Measurements from ENCODE around the gene YWHAQ.
A peak's percentile ranks its signal among the peaks of the same experiment; 100 is the strongest.

Gene YWHAQ

DNA sequence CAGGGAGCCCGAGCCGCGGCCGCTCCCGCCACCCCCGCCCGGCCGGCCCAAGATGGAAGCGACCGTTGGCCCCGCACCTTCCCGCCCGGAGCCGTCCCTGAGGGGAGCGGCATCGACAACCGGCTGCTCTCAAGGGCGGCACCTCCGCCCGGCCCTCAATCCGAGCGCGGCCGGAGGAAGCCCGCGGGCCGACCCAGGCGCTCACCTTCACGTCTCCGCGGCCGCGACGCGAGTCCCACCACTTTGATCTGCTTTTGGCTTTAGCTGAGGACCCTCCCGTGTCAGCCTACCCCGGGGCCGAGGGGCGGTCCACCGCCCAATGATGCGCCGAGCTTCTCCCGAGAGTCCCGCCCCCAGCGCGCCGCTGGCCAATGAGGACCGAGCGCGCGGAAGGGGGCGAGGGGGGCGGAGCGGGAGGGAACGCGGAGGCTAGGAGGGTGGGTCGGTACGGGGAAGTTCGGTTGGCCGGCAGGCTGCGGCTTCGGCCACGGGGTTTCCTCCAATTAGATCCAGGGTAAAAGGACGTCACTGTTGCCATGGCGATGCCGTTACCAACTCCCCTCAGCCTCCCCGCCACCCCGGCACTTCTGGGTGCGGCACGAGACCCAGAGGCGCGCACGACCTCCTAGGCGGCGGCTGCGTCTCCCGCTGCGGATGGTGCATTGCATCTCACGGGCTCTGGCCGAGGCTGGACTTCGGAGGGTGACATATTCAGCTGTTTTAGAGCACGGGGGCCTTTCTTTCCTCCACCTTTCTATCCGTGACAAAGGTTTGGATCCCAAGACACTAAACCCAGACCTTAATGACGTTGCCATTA is at the start of gene YWHAQ:
Gene YWHAQ (minus strand): TSS at position 262 of the 817 bp plus-strand sequence. CDS start 545 bp downstream, outside the sequence.
- peak; percentile 100 for DNase-seq

DNA sequence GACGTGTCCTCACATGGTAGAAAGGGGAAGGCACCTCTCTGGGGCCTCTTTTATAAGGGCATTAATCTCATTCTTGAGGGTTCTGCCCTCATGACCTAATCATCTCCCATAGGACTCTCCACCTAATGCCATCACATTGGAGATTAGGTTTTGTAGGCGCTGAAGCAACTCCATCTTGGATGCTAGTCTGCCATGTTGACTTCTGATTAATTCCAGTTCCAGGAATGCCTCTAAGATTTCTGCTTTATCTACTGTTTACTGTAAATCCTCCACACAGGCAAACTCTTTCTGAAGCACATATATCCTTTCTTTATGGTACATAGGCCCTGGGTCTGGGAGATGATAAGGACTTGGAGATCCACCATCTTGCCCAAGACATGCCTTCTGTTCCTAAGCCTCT is 49.3 kb upstream of the YWHAQ start:
- DNase-seq: no peak

GRCh38 chr2:9679218-9679617 is 48.4 kb upstream of the YWHAQ start:
- no peak for DNase-seq

DNA sequence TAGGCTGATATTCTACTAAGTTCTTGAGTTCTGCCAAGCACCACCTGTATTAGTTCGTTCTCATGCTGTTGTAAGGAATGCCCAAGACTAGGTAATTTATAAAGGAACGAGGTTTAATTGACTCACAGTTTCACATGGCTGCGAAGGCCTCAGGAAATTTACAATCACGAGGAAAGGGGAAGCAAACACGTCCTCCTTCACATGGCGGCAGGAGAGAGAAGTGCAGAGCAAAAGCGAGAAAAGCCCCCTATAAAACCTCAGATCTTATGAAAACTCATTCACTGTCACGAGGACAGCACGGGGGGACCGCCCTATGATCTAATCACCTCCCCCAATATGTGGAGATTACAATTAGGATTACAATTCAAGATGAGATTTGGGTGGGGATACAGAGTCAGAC is 47.7 kb upstream of the YWHAQ start:
- DNase-seq: no peak

GRCh38 chr2:9675415-9676351 is 44.9 kb upstream of the YWHAQ start:
- DNase-seq: no peak

GRCh38 chr2:9674891-9675414 is 44.2 kb upstream of the YWHAQ start:
- no peak for DNase-seq

GRCh38 chr2:9673914-9674481 is 43.2 kb upstream of the YWHAQ start:
- no peak for DNase-seq

DNA sequence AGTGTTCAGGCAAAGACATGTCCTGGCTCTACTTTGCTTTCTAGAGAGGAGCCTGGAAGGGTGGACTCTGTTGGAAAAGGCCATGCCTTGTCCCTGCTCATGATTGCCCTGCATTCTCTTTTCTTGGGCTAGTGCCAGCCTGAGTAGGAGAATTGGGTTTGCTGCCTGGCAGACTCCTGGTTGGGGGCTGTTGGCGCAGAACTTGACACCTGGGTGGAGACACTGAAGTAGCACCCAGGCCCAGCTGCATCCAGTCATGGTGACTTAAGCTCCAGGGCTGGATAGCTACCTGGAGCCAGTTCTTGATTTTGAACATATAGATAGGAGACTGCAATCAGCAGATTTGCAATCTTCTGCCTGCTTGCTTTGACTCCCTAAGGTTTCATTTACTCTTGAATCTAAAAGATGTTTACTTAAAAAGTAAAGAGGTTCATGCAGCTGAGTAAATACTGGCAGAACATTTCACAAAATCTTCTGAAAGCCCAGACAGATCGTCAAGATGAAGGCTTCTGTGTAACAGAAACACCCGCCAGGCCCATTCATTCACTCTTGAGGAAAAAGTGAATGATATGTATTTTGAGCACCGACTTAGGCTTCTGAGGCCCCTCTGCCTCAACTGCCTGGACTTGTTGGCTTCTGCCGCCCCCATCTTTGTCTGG is 38.0 kb upstream of the YWHAQ start:
- no peak for DNase-seq

DNA sequence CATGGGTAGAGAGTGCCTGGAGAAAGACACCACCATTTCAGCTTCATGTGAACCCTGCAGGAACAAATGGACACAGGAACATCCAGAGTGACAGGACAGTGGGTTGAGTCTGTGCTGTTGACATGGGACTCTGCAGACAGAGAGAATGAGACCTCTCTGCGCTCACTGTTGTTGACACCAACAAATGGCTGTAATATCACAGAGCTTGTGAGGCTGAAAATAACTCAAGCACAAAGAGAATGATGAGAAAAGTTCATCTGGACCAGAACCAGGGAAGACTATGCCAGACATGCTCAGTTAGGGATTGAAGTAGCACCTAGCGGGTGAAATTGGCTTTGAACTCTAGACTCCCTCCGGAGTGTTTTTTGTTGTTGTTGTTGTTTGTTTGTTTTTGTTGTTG is 37.0 kb upstream of the YWHAQ start:
- no peak for DNase-seq

DNA sequence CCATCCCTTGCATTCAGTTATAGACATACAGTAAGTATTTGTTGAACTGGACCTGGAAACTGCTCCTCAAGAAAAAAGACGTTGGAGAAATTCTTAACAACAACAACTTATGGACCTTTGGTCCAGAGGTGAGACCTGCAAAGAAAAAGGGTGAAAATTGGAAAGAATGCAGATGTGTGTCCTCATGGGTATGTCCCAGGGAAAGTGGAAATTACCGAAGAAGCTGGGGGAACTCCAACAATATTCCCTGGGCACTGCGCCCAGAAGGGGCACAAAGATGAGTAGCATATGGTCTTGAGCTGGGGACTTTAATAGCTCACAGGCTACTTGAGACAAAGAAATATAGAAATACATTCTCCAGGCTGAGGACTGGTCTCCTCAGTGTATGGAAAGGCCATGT is 35.5 kb upstream of the YWHAQ start:
- no peak for DNase-seq

DNA sequence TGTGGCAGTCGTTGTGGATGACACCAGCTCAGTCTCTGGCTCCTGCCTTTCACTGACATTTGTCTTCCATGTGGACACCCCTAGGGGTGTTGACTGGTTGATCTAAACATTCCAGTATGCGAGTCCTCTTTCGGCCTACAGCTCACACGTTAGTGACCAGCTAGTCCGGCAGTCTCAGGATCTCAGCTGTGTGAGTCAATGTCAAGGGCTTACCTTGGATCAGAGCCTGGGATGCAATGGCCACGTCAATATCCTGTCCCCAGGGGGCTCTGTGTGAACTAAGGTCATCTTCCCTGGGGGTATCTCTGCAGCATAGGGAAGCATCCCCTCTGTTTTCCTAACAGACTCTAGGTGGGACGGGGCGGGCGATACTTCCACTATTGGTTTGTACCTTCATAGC is 35.1 kb upstream of the YWHAQ start:
- no peak for DNase-seq

GRCh38 chr2:9664365-9664764 is 33.6 kb upstream of the YWHAQ start:
- DNase-seq: no peak

- peak; percentile 76 for DNase-seq
Measured at GRCh38 chr2:9663008-9663879, 32.4 kb upstream of the YWHAQ start.

DNA sequence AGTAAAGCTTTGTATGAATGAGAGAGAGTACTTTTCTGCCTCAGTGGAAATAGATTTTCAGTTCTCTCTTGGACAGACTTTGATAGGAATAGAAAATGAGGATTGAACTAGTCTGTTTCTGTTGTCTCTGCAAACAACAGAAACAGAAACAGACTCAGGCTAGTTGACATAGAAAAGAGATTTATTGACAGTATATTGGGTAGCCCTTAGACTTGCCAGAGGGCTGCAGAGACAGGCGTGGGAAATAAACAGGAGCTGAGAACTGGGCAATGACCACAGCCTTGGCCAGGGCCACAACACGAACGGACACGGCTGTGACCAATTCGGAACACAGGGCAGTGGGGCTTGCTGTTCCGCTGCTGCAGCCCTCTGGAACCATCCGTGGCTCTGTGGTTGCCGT is 30.5 kb upstream of the YWHAQ start:
- DNase-seq: no peak

- no peak for DNase-seq
Measured at GRCh38 chr2:9660781-9661180, 30.0 kb upstream of the YWHAQ start.

DNA sequence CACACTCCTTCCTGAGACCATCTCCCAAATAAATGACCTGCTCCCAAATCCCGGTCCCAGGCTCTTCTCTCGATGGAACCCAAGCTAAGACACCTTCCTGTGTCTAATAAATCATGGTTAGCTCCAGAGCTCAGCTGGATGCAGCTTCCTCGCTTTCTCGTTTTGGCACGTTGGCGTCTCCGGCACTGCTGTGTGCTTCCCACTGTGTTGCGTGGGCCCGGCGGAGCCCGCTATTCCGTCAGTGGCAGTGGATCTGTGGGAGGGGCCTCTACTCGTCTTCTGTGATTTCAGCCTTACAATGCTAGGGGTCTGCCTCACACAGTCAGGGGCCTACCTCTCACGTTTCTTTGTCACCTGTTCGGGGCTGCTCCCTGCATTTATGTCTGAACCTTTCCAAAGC is 29.4 kb upstream of the YWHAQ start:
- DNase-seq: no peak

DNA sequence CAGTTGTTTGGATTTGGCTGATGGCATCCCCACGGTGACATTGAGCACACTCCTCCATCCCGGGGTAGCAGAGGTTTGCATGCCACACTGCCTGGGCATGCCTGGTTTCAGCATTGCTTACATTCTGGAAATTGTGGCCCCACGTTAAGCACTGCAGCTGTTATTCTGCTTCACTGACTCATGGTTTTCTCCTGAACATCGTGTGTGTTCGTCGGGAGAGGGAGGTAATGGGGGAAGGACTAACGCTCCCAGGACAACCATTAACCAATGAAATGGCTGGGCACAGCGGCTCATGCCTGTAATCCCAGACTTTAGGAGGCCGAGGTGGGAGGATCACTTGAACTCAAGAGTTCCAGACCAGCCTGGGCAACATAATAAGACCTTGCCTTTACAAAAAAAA is 28.2 kb upstream of the YWHAQ start:
- DNase-seq: no peak

DNA sequence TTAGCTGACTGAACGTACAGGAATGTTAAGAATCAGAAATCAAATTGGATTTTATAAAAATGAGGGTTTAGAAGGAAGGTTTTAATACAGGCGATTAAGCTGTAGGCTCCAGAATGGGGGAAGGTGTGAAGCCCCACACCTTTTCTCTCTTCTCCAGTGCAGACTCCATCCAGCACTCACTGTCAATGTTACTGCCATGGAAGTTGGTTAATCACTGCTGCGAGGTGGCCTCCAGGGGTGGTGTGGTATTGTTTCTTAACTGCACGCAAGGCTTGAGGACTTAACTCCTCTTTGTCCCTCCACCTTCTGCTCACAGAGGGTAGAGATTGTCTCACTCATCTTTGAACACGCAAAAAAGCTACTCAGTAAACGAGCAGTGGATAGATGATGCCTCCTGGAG is 26.9 kb upstream of the YWHAQ start:
- DNase-seq: no peak

DNA sequence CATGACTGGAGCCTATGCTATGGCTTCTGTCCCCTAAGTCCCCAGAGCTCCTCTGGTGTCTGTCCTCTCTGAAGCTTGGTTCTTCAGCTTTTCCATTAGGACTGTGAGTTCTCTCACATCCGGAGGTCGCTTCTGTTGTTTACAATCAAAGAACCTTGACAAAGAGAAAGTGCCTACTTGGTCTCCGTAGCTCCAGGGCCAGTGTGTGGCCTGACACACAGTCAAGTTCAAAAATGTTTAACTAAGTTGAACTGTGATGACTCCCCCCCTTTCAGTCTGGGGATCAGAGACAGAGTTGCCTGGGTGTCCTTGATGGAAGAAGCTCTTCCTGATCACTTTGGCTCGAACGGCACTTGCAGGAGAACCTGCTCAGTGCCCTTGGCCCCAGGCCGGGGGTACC is 26.3 kb upstream of the YWHAQ start:
- no peak for DNase-seq

- no peak for DNase-seq
Measured at GRCh38 chr2:9656270-9656766, 25.5 kb upstream of the YWHAQ start.

- no peak for DNase-seq
Measured at GRCh38 chr2:9655441-9656269, 24.9 kb upstream of the YWHAQ start.
